Endodermal cell (in vitro differentiated cells): ENCODE data around the gene HOXD3. TPM values are rescaled to one million over a fixed set of nuclear protein-coding genes. Genes with fewer than 3 reads are reported as not detected.

Experiments
- DNase-seq: peaks from one replicate; pipeline ENCODE4 v3.0.0-alpha.2; 2017
- H3K27ac ChIP-seq: 2 replicates; pipeline ENCODE4 v1.5.1; 2013; ENCODE audit warnings: mild to moderate bottlenecking, low read depth, low read length, moderate library complexity
- H3K27me3 ChIP-seq: 2 replicates; pipeline ENCODE4 v1.6.1; 2013; ENCODE audit warnings: mild to moderate bottlenecking, low read length, moderate library complexity; ENCODE audit not compliant: insufficient read depth, control insufficient read depth, poor library complexity, severe bottlenecking
- H3K36me3 ChIP-seq: 2 replicates; pipeline ENCODE4 v1.7.0; 2013; ENCODE audit warnings: mild to moderate bottlenecking, low read length, moderate library complexity; ENCODE audit not compliant: control insufficient read depth, insufficient read depth
- H3K4me1 ChIP-seq: one replicate; pipeline ENCODE4 v1.7.0; 2013; ENCODE audit warnings: low read length; ENCODE audit not compliant: control insufficient read depth, insufficient read depth
- H3K4me3 ChIP-seq: 2 replicates; pipeline ENCODE4 v1.5.1; 2013; ENCODE audit warnings: mild to moderate bottlenecking, low read length, moderate library complexity
- H3K9ac ChIP-seq: 2 replicates; pipeline ENCODE4 v1.6.1; 2013; ENCODE audit warnings: mild to moderate bottlenecking, low read length, moderate library complexity; ENCODE audit not compliant: poor library complexity, severe bottlenecking; ENCODE audit errors: extremely low read depth
- H3K9me3 ChIP-seq: 2 replicates; pipeline ENCODE4 v1.6.1; 2013; ENCODE audit warnings: mild to moderate bottlenecking, low read length, moderate library complexity; ENCODE audit not compliant: control insufficient read depth
- H3K27ac Mint-ChIP-seq: 2 replicates; pipeline ENCODE4 v1.8.0; 2020; ENCODE audit warnings: mixed read lengths
- H3K27me3 Mint-ChIP-seq: 2 replicates; pipeline ENCODE4 v1.8.0; 2021; ENCODE audit warnings: mild to moderate bottlenecking, mixed read lengths; ENCODE audit not compliant: insufficient read depth
- H3K36me3 Mint-ChIP-seq: 2 replicates; pipeline ENCODE4 v1.8.0; 2020; ENCODE audit warnings: low read depth, mixed read lengths
- H3K4me1 Mint-ChIP-seq: 2 replicates; pipeline ENCODE4 v1.8.0; 2020; ENCODE audit warnings: mixed read lengths
- H3K4me3 Mint-ChIP-seq: 2 replicates; pipeline ENCODE4 v1.8.0; 2020; ENCODE audit warnings: mild to moderate bottlenecking, moderate library complexity, mixed read lengths
- H3K9me3 Mint-ChIP-seq: 2 replicates; pipeline ENCODE4 v1.8.0; 2020; ENCODE audit warnings: mild to moderate bottlenecking, mixed read lengths
- WGBS, 2 experiments: methylation state at CpG; one replicate each; pipeline versions ENCODE4 v1.1.5 to v1.1.7; 2013; ENCODE audit warnings: missing lambda C conversion rate in 2 of 2, mixed read lengths in 1 of 2; ENCODE audit not compliant: insufficient coverage in 1 of 2, insufficient read length in 1 of 2; 5-methylcytosine and 5-hydroxymethylcytosine counted together
- total RNA-seq, 2 donors: library from RNA; stranded (reverse); fragmentation: NEBNext Ultra II Directional in 1 of 2; extraction: Animal tissue kit (Norgen Biotek cat#: 25700) in 1 of 2; gene quantifications; 2 replicates in 1 of 2; 3 replicates in 1 of 2; pipeline ENCODE4 v1.2.1, GENCODE V29; 2021
- TF ChIP-seq, protein P1 (sequence below): fragments of 200-600 bp; sonication (generic); conservative IDR thresholded peaks from 2 replicates; pipeline ENCODE4 v1.5.0; 2021; ENCODE audit warnings: antibody characterized with exemption, mild to moderate bottlenecking

The HOXD3 gene
- total RNA-seq, 2 donors from 2014 or later = not detected

DNA sequence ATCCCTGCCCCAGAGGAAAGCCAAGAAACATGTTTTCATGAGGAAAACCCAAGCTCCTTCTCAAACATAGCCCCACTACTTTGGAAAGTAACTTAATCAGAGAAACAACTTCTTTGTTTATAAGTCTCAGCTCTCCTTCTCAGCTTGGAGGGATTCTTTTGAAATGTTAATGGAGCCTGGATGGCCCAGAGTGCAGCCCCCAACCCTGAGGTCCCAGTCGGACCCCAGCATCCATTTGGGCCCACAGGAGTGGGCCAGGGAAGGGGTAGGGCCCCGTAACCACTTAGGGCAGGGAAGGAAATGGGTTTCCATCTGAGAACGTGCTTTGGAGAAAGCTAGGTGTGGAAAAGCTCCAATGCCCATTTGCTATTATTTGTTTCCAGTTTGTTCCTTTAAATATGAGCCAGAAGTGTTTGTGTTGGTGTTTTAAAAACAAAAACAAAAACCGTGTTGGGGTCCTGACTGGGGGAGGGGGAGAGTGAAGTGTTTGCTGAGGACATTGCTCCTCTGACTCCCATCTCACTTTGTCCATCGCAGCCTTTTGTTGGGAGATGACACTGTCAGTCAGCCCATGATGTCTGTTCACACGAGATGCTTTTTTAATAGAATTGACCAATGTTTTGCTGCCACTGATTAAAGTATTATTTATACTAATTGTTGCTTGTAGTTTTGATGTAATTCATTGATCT, 1.6 kb upstream of the HOXD3 start:
- no peaks in the 10 kb centered on the region for H3K9me3 Mint-ChIP-seq
- H3K4me3 ChIP-seq = no peak overlapping the region
- H3K27ac ChIP-seq = no peak overlapping the region
- no peaks in the 10 kb centered on the region for H3K9me3 ChIP-seq
- H3K36me3 Mint-ChIP-seq = no peaks in the 10 kb centered on the region
- peaks cover 99% of the 10 kb centered on the region for H3K27me3 Mint-ChIP-seq
- peaks cover 4% of the 10 kb centered on the region for H3K4me1 ChIP-seq
- WGBS, 2 experiments = 0 to 5% methylated on average over 3 to 6 of the region's 6 CpGs
- TF ChIP-seq, protein P1, sequence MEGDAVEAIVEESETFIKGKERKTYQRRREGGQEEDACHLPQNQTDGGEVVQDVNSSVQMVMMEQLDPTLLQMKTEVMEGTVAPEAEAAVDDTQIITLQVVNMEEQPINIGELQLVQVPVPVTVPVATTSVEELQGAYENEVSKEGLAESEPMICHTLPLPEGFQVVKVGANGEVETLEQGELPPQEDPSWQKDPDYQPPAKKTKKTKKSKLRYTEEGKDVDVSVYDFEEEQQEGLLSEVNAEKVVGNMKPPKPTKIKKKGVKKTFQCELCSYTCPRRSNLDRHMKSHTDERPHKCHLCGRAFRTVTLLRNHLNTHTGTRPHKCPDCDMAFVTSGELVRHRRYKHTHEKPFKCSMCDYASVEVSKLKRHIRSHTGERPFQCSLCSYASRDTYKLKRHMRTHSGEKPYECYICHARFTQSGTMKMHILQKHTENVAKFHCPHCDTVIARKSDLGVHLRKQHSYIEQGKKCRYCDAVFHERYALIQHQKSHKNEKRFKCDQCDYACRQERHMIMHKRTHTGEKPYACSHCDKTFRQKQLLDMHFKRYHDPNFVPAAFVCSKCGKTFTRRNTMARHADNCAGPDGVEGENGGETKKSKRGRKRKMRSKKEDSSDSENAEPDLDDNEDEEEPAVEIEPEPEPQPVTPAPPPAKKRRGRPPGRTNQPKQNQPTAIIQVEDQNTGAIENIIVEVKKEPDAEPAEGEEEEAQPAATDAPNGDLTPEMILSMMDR = no peak
- H3K27me3 ChIP-seq = peaks cover 100% of the 10 kb centered on the region
- H3K4me3 Mint-ChIP-seq = no peak overlapping the region
- H3K36me3 ChIP-seq = no peaks in the 10 kb centered on the region
- peak; percentile 49 for DNase-seq
- peaks cover 16% of the 10 kb centered on the region for H3K4me1 Mint-ChIP-seq
- H3K27ac Mint-ChIP-seq = no peak overlapping the region
- no peak overlapping the region for H3K9ac ChIP-seq

DNA sequence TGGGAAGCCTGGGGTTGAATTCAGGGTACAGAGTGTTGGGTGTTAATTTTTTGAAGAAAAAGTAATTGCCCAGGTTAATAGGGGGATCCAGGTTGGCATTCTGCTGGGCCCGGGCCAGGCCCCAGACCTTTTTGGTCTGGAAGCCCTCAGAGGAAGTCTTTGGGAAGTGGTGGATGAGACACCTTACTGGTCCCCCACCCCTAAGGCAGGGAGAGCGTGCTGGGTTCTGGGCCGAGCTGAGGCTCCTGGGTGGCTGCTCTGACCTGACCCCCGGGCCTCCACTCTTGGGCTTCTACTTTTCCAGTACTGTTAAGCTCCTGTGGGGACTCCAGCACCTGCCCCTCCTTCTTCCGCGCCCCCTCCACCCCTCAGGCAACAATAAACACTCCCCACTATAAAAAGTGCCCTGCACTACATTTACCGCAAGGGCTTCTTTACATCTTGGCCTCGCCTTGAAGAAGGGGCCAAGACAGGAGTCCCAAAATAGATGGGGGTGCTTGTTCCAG, 753 bp upstream of the HOXD3 start:
- Histone ChIP-seq H3K4me1 (peaks cover 4% of the 10 kb centered on the region), H3K9ac (no peak overlapping the region), H3K36me3 (no peaks in the 10 kb centered on the region), H3K27ac (no peak overlapping the region), H3K27me3 (peaks cover 100% of the 10 kb centered on the region), H3K4me3 (no peak overlapping the region), H3K9me3 (no peaks in the 10 kb centered on the region)
- TF ChIP-seq, protein P1 = no peak
- DNase-seq = peak; percentile 45
- Mint-ChIP-seq H3K4me1 (peaks cover 16% of the 10 kb centered on the region), H3K36me3 (no peaks in the 10 kb centered on the region), H3K27ac (no peak overlapping the region), H3K27me3 (peaks cover 99% of the 10 kb centered on the region), H3K9me3 (no peaks in the 10 kb centered on the region), H3K4me3 (no peak overlapping the region)
- 13 to 15% methylated on average over 3 to 8 of the region's 8 CpGs for WGBS, 2 experiments

DNA sequence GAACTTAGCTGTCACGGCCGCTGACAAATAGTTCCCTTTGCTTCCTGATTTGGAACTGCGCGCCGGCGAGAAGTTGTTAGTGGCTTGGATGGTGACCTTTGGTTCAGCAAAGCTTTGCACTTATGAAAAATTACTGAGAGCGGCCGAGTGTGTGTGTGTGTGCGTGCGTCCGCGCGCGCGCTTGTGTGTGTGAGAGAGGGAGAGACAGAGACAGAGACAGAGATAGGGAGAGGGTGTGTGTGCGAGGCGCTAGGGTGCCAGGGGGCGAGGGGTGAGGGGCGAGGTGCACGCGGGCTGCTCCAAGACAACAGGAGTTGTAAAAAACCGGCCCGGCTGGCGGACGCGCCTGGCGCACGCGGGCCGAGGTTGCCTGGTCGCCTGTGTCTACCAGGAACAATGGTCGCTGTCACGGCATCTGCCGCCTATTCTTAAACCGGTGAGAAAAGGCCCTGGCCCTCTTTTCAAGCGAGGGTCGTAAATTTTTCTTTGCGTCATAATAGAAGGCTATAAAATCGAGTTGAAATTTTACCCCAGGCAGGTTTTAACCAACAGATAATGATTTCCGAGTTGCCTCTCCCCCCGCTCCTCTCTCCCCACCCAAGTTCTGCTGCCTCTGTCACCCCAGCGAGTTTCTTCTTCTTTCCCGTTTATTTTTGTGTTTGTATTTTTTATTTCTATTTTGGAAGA, 535 bp downstream of the HOXD3 start:
- Mint-ChIP-seq H3K4me1 (peaks cover 16% of the 10 kb centered on the region), H3K27me3 (peaks cover 99% of the 10 kb centered on the region), H3K36me3 (no peaks in the 10 kb centered on the region), H3K9me3 (no peaks in the 10 kb centered on the region), H3K4me3 (peak overlapping the region; percentile 31), H3K27ac (no peak overlapping the region)
- Histone ChIP-seq H3K27me3 (peaks cover 100% of the 10 kb centered on the region), H3K9ac (no peak overlapping the region), H3K4me3 (peak overlapping the region; percentile 61), H3K9me3 (no peaks in the 10 kb centered on the region), H3K36me3 (no peaks in the 10 kb centered on the region), H3K27ac (peak overlapping the region; percentile 67), H3K4me1 (peaks cover 4% of the 10 kb centered on the region)
- peak; percentile 78 for DNase-seq
- TF ChIP-seq, protein P1 = no peak
- WGBS, 2 experiments = 2 to 4% methylated on average over 11 to 42 of the region's 43 CpGs
